Breast epithelium (tissue), 3 donors: ENCODE measurements around the gene CLEC4F.

Experiments
- POLR2A ChIP-seq: fragments of 450-650 bp; IDR thresholded peaks from one replicate; pipeline ENCODE4 v1.6.1; 2016; ENCODE audit warnings: antibody characterized with exemption, mild to moderate bottlenecking, moderate library complexity
- POLR2AphosphoS5 ChIP-seq, 3 donors: sonication (generic); formaldehyde crosslinking; IDR thresholded peaks; one replicate each; pipeline ENCODE4 v1.6.1; 2017; ENCODE audit warnings: antibody characterized with exemption in 3 of 3
- TF ChIP-seq, protein P1 (sequence below), 3 donors: fragments of 450-650 bp; IDR thresholded peaks; one replicate each; pipeline ENCODE4 v1.5.1; 2016 to 2017; ENCODE audit warnings: antibody characterized with exemption in 3 of 3, mild to moderate bottlenecking in 3 of 3, moderate library complexity in 3 of 3

DNA sequence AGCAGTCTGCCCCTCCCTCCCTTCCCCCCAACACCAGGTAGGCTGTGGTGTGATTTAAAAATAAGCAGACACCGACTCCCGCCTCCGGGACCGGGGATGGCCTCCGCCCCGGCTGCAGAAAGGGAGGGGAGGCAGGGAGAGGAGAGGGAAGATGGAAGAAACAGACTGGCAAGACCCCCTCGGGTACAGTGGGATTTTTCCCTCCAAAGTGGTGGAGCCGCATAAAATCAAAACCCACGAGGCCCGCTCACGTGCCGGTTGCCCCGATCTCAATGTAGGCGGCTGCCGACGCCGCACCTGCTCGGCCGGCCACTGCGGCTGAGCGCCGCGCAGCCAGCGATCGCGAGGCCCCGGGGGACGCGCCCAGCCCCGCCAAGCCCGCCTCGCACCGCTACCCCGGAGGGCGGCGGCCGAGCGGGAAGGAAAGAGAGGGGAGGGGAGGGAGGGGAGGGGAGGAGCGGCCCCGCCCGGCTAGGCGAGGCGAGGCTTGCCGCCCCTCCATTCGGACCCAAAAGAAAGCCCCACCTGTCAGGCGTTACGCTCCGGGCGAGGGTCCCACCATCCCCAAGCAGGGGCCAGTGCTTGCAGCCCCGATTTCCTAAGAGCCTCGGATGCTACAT lies 53.2 kb downstream of the CLEC4F start:
- no peak for TF ChIP-seq POLR2AphosphoS5 (IDR thresholded peaks at IDR 0.05)
- TF ChIP-seq, protein P1, sequence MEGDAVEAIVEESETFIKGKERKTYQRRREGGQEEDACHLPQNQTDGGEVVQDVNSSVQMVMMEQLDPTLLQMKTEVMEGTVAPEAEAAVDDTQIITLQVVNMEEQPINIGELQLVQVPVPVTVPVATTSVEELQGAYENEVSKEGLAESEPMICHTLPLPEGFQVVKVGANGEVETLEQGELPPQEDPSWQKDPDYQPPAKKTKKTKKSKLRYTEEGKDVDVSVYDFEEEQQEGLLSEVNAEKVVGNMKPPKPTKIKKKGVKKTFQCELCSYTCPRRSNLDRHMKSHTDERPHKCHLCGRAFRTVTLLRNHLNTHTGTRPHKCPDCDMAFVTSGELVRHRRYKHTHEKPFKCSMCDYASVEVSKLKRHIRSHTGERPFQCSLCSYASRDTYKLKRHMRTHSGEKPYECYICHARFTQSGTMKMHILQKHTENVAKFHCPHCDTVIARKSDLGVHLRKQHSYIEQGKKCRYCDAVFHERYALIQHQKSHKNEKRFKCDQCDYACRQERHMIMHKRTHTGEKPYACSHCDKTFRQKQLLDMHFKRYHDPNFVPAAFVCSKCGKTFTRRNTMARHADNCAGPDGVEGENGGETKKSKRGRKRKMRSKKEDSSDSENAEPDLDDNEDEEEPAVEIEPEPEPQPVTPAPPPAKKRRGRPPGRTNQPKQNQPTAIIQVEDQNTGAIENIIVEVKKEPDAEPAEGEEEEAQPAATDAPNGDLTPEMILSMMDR (IDR thresholded peaks at IDR 0.05): no peak
- TF ChIP-seq POLR2A: no peak
